ENCODE results near the gene PACS1. TPM values are rescaled to one million over a fixed set of nuclear protein-coding genes. Genes with fewer than 3 reads are reported as not detected.

Gene PACS1
- polyA plus RNA-seq, 1 experiment = 27.1 TPM

GRCh38 chr11:66151273-66151672 lies 81.2 kb downstream of the PACS1 start:
- H3K9me3 ChIP-seq (ENCODE audit: control insufficient read depth, insufficient read depth, low read length) = peaks cover 4% of the 10 kb centered on the region; the same call in 1 of the 2 replicates
- CTCF ChIA-PET = interaction anchor here (1.1 kb wide), 1 partner anchor 71 kb away, joined by 4 read pairs; no protein-coding TSS in a partner anchor

GRCh38 chr11:66154109-66154508 lies 84.0 kb downstream of the PACS1 start:
- no peaks in the 10 kb centered on the region for H3K9me3 ChIP-seq (ENCODE audit: control insufficient read depth, insufficient read depth, low read length)
- no peak overlapping the region for H3K27ac ChIP-seq (ENCODE audit: low read depth, low read length)
- POLR2A ChIA-PET = no interaction called here
- no peaks in the 10 kb centered on the region for H3K27me3 ChIP-seq (ENCODE audit: control insufficient read depth, insufficient read depth, low read length)
- H3K4me3 ChIP-seq (ENCODE audit: low read depth, low read length) = no peak overlapping the region
- TF ChIP-seq CTCF (IDR thresholded peaks at IDR 0.05; ENCODE audit: low read depth, low read length) = no peak
- CTCF ChIA-PET = no interaction called here
- no peak for DNase-seq (ENCODE audit: low read depth, low spot score)

More at GRCh38 chr11:66151273-66151672, 81.2 kb downstream of the PACS1 start:
- no peak for DNase-seq (ENCODE audit: low read depth, low spot score)
- POLR2A ChIA-PET = interaction anchor here (0.7 kb wide), 1 partner anchor 13 kb away, joined by 3 read pairs; no protein-coding TSS in a partner anchor
- Histone ChIP-seq H3K27me3 (ENCODE audit: control insufficient read depth, insufficient read depth, low read length) (no peaks in the 10 kb centered on the region), H3K4me3 (ENCODE audit: low read depth, low read length) (no peak overlapping the region), H3K27ac (ENCODE audit: low read depth, low read length) (no peak overlapping the region)
- TF ChIP-seq CTCF (IDR thresholded peaks at IDR 0.05; ENCODE audit: low read depth, low read length) = no peak

- H3K9me3 ChIP-seq (ENCODE audit: control insufficient read depth, insufficient read depth, low read length) = no peaks in the 10 kb centered on the region
- TF ChIP-seq CTCF (IDR thresholded peaks at IDR 0.05; ENCODE audit: low read depth, low read length) = no peak
- H3K27me3 ChIP-seq (ENCODE audit: control insufficient read depth, insufficient read depth, low read length) = no peaks in the 10 kb centered on the region
- ChIA-PET CTCF (interaction anchor here (0.5 to 1.1 kb wide), 2 partner anchors 67 to 386 kb away, joined by 3 to 12 read pairs; no protein-coding TSS in a partner anchor), POLR2A (no interaction called here)
- H3K27ac ChIP-seq (ENCODE audit: low read depth, low read length) = no peak overlapping the region
- no peak for DNase-seq (ENCODE audit: low read depth, low spot score)
- no peak overlapping the region for H3K4me3 ChIP-seq (ENCODE audit: low read depth, low read length)
Measured at GRCh38 chr11:66155387-66156073, 85.5 kb downstream of the PACS1 start.

- peak; percentile 18; the same call in 1 of the 2 replicates for TF ChIP-seq CTCF (IDR thresholded peaks at IDR 0.05; ENCODE audit: low read depth, low read length)
- ChIA-PET POLR2A (no interaction called here), CTCF (interaction anchor here (0.7 kb wide), 1 partner anchor 10 kb away, joined by 3 read pairs; no protein-coding TSS in a partner anchor)
- Histone ChIP-seq H3K27ac (ENCODE audit: low read depth, low read length) (no peak overlapping the region), H3K4me3 (ENCODE audit: low read depth, low read length) (no peak overlapping the region), H3K27me3 (ENCODE audit: control insufficient read depth, insufficient read depth, low read length) (no peaks in the 10 kb centered on the region), H3K9me3 (ENCODE audit: control insufficient read depth, insufficient read depth, low read length) (no peaks in the 10 kb centered on the region)
- no peak for DNase-seq (ENCODE audit: low read depth, low spot score)
Measured at GRCh38 chr11:66157182-66157864, 87.3 kb downstream of the PACS1 start.

- CTCF ChIA-PET = no interaction called here
- no peaks in the 10 kb centered on the region for H3K9me3 ChIP-seq (ENCODE audit: control insufficient read depth, insufficient read depth, low read length)
- H3K4me3 ChIP-seq (ENCODE audit: low read depth, low read length) = no peak overlapping the region
- H3K27ac ChIP-seq (ENCODE audit: low read depth, low read length) = no peak overlapping the region
- TF ChIP-seq CTCF (IDR thresholded peaks at IDR 0.05; ENCODE audit: low read depth, low read length) = no peak
- H3K27me3 ChIP-seq (ENCODE audit: control insufficient read depth, insufficient read depth, low read length) = no peaks in the 10 kb centered on the region
- POLR2A ChIA-PET = no interaction called here
- no peak for DNase-seq (ENCODE audit: low read depth, low spot score)
Measured at GRCh38 chr11:66158156-66158555, 88.1 kb downstream of the PACS1 start.

All from AG04450 (cell line).